ENCODE results near the gene LAPTM5.
"Not testable (repeated sequence)": the region's sequence is repeated elsewhere in the genome, so short reads cannot be mapped to it uniquely, and the experiment has no call there.

Gene LAPTM5

DNA sequence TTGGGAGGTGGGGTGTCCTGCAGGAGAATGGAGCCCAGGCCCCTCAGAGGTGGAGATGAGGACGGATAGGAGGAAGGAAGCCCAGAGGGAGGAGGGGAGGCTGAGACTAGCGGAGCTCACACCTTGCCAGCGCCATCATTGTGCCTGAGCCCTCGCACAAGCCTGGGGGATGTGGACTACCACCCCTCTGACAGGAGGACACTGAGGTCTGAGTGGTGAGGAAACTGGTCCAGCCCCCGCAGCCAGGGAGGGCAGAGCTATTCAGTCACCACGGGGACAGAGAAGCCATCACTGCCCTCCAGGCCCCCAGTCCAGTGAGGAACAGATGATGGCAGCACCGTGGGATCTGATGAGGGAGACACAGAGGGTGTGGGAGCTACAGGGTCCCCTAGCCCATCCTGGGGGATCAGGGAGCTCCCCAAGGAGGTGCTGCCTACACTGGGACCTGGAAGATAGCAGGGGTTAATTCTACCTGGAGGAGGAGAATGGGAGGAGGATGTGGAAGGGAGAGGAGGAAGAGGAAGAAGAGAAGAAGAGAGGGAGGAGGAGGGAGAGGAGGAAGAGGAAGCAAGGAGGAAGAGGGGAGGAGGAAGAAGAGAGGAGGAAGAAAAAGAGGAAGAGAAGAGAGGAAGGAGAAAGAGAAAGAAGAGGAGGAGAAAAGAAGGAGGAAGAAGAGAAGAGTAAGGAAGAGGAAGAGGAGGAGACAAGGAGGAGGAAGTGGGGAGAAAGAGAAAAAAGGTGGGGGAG lies 65.2 kb downstream of the LAPTM5 start:
- DNase-seq, result no peak

DNA sequence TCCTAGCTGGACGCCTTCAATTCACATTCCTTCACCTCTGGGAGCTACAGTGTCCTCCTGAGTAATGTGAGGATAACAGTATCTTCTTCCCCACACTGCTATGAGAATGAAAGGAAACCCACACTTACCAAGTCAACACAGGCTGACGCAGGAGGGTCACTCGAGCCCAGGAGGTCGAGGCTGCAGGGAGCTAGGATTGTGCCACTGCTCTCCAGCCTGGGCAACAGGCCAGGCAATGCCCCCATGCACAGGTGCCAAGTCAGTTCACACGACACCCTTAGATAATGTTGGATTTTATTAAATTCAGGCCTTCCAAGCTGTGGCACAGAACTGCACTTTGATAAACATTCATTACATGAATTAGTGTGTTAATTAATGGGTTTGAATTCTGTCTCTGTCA lies 66.1 kb downstream of the LAPTM5 start:
- DNase-seq, result no peak

DNA sequence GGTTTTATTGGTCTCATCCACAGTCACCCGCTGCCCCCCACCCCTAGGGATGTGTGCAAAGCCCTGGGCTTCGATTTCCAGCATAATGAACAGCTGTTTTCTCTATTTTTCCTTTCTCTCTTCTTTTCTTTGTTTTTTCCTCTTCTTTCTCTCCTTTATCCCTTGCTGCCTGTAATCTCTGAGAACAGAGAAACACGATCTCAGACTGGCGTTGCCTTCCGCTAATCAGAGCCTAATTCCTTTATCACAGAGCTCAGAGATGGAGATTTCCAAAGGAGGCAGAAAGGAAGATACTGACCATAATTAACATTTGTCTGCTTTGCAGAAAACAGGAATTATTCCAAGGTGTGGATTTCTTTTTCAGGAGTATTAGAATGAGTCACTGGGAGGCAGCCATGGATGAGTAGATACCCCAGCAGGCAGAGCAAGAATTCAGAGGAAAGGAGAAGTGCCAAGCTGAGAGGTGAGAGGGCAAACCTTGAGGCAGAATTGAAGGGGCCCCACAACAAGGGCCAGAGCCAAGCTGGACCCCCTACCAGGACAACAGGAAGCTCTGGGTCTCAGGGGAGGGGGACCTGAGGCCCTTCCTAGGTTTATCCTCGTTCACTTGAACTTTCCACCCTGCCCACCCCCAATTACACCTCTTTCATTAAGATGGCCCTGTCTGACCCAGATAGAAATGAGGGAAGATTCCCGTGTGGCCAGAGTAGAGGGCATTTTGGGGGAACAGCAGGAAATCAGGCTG lies 67.5 kb downstream of the LAPTM5 start:
- no peak for DNase-seq

DNA sequence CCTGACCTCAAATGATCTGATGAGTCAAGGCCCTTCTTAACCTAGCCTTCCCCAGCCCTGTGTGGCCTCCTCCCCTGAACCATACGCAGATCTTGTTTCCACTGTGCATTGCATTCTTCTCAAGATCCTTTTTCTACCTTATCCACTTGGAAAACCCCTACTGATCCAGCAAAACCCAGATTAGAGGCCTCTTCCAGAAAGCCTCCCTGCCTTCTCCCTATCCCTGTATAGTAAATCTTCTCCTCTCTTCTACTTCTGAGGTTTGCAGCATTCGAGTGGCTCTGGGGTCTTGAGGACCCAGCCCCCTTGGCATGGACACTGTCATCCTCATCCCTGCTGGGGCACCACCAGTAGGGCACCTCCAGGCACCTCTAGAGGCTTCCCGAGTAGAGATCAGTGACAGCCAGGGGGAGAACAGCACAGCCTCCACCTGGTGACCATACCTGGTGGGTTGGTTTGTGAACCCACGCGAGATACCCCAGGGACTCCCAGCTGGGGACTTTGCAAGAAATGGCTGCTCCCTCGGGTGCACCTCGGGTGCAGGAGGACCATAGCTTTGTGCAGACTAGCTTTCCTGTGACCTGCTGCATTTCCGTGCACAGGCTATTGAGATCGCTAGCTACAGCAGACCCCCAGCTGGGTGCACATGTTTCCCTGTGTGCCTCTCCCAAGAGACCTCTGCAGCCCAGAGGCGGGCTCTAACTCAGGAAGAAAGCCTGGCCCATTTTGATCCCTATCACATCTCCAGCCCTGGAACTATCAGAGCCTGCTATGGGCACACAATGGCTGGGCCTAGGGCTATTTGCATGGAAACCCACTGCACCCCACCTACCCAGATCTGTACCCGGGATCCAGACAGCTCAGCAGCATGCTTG lies 68.4 kb downstream of the LAPTM5 start:
- no peak for DNase-seq

DNA sequence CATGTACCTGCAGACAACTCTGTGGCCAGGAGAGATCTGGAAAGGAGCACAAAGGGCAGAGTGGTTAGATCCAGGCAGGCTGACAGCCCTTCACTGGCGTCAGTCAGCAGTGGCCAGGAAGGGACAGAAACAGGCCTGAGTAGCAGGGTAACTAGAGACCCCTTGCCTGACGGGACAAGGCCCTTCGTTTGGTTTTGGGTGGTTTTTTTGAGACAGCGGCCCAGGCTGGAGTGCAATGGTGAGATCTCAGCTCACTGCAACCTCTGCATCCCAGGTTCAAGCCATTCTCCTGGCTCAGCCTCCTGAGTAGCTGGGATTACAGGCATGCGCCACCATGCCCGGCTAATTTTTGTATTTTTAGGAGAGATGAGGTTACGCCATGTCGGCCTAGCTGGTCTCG lies 69.1 kb downstream of the LAPTM5 start:
- DNase-seq, result not testable (repeated sequence)

DNA sequence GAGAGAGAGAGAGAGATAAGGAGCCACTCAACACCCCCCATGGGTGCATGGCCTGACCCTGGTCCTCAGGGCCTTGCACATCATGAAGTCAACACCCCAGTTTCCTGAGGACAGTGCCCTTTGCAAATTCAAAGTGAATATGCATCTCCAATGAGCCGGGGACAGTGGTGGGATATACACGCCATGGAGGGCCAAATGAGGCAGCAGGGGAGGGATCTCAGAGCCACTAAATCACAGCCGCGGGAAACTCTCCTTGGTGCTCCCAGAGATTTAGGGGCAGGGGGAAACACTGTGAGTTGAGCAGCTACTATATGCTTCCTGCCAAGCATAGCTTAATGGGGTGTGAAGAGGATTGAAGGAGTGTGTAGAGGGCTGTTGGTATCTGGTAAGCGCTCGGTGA lies 69.7 kb downstream of the LAPTM5 start:
- no peak for DNase-seq

DNA sequence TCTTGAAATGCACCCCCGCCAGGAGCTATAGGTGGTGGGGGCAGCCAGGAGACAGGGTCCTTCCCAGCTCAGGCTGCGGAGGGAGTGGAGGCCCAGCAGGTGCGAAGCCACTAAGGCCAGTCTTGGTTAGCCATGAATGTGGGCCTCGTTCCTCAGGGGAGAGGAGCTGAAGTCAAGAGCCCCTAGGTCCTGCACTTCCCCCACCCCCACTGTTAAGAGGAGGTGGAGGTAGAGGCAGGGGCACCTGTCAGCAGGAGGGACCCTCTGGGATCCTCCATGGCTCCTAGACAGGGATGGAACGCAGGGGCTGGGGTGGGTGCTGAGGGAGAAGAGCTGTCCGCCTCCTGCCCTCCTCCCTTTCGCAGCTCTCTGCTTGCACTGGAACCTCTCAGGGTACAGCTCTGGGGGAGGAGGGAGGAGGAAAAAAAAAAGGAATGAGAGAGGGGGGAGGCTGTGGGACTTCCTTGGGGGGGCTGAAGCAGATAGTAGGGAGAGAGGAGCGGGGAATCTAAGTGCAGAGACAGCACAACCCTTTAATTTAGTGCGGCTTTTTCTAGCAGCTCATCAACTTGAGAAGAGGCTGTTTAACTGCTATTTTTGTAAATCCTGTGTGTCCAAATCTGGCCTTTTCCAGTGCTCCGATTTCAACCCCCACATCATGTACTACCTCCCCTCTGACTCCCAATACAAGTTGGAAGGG lies 71.2 kb downstream of the LAPTM5 start:
- no peak for DNase-seq

DNA sequence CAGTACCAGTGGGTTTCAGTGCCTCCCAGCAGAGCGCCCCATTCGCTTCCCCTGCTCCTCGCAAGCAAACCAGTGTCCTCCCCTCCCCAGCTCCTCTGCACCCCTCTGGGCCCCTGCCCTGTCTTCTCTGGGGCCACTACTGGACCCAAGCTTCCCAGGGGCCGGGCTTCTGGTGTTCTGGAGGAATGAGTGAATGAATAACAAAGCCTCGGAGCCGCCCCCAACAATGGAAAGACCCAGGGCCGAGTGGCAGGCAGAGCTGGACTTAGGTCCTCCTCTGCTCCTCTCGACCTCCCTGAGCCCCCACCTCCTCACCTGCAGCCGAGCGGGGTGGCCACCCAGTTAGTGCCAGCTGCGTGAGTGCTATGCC lies 71.8 kb downstream of the LAPTM5 start:
- DNase-seq, result no peak

DNA sequence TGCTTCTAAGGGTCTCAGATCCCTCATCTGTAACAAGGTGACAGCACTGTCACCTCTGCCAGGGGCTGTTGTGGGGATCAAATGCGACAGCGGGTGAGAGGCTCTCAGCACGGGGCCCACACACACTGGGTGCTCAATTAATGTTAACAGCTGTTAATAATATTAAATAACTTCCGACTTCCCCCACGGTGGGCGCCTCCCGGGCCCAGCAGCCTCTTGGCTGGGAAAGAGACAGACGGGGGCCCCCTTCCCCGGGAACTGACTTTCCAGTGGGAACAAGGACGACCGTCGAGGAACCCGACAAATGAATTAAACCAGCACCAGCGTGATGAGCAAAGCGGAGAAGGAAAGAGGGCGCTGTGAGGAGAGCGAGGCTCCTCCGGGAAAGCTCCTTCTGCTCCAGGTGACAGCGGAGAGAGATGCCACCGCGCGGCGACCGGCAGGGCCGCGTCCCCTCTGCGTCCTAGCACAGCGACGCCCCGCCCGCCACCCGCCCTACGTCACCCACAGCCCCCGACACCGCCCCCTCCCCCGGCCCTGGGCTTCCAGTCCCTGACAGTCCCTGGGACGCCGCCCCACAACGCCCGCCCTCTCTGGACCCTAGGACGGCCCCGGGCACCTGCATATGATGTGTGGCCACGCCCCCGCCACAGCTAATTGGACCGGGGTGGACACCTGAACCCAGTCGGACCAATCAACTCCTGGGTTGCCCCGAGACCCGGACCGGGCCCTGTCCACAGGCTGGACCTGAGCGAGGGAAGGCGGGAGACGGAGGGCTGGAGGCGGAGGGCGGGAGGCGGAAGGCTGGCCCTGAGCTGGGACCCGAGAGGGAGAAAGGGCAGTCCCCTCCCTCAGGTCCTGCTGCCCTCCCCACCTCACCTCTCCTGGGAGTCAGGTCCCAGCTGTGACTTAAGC lies 72.4 kb downstream of the LAPTM5 start:
- DNase-seq, result peak; percentile 39

DNA sequence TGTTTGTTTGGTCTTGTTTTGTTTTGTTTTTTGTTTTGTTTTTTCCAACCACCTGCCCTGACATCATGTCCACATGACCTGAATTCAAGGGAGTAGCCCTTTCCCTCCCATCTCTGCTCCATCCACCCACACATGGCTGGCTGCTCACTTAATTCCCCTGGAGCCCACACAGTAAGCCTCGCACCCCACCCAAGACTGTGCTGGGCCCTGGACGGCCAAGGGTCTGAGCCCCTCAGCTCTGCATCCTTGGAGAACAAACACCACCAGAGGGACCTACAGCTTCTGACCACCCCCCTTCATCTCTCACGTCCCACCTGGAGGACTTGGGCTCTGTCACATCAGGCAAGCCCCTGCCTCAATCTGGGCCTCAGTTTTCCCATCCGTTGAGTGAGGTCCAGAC lies 73.3 kb downstream of the LAPTM5 start:
- no peak for DNase-seq

DNA sequence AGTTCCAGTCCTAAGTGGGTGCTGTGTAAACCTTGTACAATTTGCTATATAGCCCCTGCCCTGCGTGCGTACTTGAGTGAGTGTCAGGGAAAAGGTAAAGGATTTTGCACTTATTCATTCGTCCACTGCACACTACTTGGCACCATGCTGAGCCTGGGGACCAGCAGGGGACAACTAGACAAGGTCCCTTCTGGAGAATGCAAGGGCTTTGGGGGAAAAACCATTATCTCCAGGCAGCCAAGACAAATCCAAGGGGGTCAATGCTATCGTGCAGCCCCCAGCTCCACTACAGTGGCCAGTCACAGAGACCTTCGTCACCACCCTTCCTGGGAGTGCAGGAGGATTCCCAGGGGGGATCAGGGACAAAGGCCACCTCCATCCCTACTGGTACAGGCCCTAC lies 73.9 kb downstream of the LAPTM5 start:
- no peak for DNase-seq

Data from central memory CD4-positive, alpha-beta T cell (primary cell).